ENCODE data around the gene EGFL6. TPM values are rescaled to one million over a fixed set of nuclear protein-coding genes. Genes with fewer than 3 reads are reported as not detected.

Gene EGFL6, protein sequence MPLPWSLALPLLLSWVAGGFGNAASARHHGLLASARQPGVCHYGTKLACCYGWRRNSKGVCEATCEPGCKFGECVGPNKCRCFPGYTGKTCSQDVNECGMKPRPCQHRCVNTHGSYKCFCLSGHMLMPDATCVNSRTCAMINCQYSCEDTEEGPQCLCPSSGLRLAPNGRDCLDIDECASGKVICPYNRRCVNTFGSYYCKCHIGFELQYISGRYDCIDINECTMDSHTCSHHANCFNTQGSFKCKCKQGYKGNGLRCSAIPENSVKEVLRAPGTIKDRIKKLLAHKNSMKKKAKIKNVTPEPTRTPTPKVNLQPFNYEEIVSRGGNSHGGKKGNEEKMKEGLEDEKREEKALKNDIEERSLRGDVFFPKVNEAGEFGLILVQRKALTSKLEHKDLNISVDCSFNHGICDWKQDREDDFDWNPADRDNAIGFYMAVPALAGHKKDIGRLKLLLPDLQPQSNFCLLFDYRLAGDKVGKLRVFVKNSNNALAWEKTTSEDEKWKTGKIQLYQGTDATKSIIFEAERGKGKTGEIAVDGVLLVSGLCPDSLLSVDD
- polyA plus RNA-seq (2011; rRNA removed), result not detected in 2 replicates
- polyA minus RNA-seq (2011; rRNA and poly(A)+ RNA removed), result not detected in 2 replicates

DNA sequence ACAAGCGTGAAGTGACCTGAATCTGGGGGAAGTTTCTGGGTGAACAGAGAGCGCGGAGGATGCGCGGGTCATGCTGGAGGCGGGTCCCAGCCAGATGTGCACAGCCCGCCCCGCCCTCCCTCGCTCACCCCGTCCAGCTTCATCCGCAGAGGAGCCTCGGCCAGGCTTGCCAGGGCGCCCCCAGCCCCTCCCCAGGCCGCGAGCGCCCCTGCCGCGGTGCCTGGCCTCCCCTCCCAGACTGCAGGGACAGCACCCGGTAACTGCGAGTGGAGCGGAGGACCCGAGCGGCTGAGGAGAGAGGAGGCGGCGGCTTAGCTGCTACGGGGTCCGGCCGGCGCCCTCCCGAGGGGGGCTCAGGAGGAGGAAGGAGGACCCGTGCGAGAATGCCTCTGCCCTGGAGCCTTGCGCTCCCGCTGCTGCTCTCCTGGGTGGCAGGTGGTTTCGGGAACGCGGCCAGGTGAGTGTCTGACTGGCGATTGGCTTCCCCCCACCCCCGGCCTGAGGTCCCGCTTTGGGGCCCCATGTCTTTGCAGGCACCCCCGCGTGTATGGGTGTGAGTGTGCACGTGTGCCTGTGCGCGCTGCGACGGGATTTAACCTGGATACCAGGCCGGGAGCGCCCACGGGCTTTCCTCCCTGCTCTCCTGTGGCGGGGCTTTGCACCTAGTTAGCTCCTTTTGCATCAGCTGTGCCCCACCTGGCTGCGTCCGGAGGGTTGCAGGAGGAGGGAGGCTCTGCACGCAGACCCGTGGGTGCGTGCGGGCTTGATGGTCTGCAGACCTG lies at the start of gene EGFL6:
TSS of gene EGFL6 (plus strand) at position 123 of the 782 bp plus-strand sequence. CDS start at position 384, 261 bp downstream.
- ChIA-PET CTCF (no interaction called here), POLR2A (no interaction called here)
- Histone ChIP-seq H3K27me3 (ENCODE audit: control insufficient read depth, insufficient read depth, low read length) (peaks cover 11% of the 10 kb centered on the region), H3K9me3 (ENCODE audit: control insufficient read depth, insufficient read depth, low read length) (no peaks in the 10 kb centered on the region), H3K27ac (ENCODE audit: low read depth, low read length) (no peak within 1 kb of the TSS), H3K4me3 (ENCODE audit: low read depth, low read length) (no peak within 1 kb of the TSS)
- no peak for DNase-seq (ENCODE audit: low read depth, low spot score)
- TF ChIP-seq CTCF (IDR thresholded peaks at IDR 0.05; ENCODE audit: low read depth, low read length), result no peak

- DNase-seq (ENCODE audit: low read depth, low spot score), result no peak
- peaks cover 2% of the 10 kb centered on the region for H3K27me3 ChIP-seq (ENCODE audit: control insufficient read depth, insufficient read depth, low read length)
- no peak overlapping the region for H3K4me3 ChIP-seq (ENCODE audit: low read depth, low read length)
- TF ChIP-seq CTCF (IDR thresholded peaks at IDR 0.05; ENCODE audit: low read depth, low read length), result no peak
- ChIA-PET CTCF (no interaction called here), POLR2A (no interaction called here)
- H3K27ac ChIP-seq (ENCODE audit: low read depth, low read length), result no peak overlapping the region
- no peaks in the 10 kb centered on the region for H3K9me3 ChIP-seq (ENCODE audit: control insufficient read depth, insufficient read depth, low read length)
Observed at GRCh38 chrX:13520351-13520750, 49.0 kb upstream of the EGFL6 start.

DNA sequence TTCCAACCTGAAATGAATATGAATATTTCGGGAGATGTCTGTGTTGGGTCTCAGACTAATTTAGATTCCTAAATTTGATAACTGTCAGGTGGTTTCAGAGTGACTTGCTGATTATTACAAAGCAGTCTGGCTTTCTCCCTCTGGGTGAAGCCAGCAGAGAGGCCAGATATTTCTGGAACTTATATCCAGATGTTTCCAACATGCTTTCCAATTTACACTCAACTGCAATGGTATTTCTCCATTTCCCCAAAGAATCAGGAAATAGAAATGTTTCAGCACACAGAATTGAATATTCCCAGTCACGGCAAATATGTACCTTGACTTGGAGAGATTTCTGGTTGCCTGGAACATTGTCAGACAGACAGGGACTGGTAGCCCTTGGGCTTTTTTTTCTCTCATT lies 48.5 kb upstream of the EGFL6 start:
- ChIA-PET CTCF (no interaction called here), POLR2A (no interaction called here)
- no peak for DNase-seq (ENCODE audit: low read depth, low spot score)
- Histone ChIP-seq H3K9me3 (ENCODE audit: control insufficient read depth, insufficient read depth, low read length) (no peaks in the 10 kb centered on the region), H3K4me3 (ENCODE audit: low read depth, low read length) (no peak overlapping the region), H3K27ac (ENCODE audit: low read depth, low read length) (no peak overlapping the region), H3K27me3 (ENCODE audit: control insufficient read depth, insufficient read depth, low read length) (peaks cover 2% of the 10 kb centered on the region)
- no peak for TF ChIP-seq CTCF (IDR thresholded peaks at IDR 0.05; ENCODE audit: low read depth, low read length)

GRCh38 chrX:13522811-13523210 lies 46.6 kb upstream of the EGFL6 start:
- DNase-seq (ENCODE audit: low read depth, low spot score), result no peak

More at GRCh38 chrX:13522811-13523210, 46.6 kb upstream of the EGFL6 start:
- Histone ChIP-seq H3K4me3 (ENCODE audit: low read depth, low read length) (no peak overlapping the region), H3K9me3 (ENCODE audit: control insufficient read depth, insufficient read depth, low read length) (no peaks in the 10 kb centered on the region), H3K27me3 (ENCODE audit: control insufficient read depth, insufficient read depth, low read length) (peaks cover 2% of the 10 kb centered on the region), H3K27ac (ENCODE audit: low read depth, low read length) (no peak overlapping the region)
- TF ChIP-seq CTCF (IDR thresholded peaks at IDR 0.05; ENCODE audit: low read depth, low read length), result no peak
- POLR2A ChIA-PET, result no interaction called here
- CTCF ChIA-PET, result interaction anchor here (1.1 kb wide), 1 partner anchor 16 kb away, joined by 4 read pairs; no protein-coding TSS in a partner anchor
